ENCODE data around the gene SLC25A28.
"Not testable (repeated sequence)": the region's sequence is repeated elsewhere in the genome, so short reads cannot be mapped to it uniquely, and the experiment has no call there.

SLC25A28 gene

DNA sequence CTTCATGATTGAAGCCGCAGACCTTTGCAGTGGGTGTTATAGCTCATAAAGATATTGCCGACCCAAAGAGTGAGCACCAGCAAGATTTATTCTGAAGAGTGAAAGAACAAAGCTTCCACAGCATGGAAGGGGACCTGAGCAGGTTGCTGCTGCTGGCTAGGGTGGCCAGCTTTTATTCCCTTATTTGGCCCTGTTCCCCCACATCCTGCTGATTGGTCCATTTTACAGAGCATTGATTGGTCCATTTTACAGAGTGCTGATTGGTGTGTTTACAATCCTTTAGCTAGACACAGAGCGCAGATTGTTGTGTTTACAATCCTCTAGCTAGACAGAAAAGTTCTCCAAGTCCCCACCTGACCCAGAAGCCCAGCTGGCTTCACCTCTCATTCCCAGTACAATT, 4.9 kb upstream of the SLC25A28 start:
- DNase-seq, result not testable (repeated sequence)

- DNase-seq, result no peak
These were observed 3.7 kb upstream of the SLC25A28 start for GRCh38 chr10:99623919-99624318.

DNA sequence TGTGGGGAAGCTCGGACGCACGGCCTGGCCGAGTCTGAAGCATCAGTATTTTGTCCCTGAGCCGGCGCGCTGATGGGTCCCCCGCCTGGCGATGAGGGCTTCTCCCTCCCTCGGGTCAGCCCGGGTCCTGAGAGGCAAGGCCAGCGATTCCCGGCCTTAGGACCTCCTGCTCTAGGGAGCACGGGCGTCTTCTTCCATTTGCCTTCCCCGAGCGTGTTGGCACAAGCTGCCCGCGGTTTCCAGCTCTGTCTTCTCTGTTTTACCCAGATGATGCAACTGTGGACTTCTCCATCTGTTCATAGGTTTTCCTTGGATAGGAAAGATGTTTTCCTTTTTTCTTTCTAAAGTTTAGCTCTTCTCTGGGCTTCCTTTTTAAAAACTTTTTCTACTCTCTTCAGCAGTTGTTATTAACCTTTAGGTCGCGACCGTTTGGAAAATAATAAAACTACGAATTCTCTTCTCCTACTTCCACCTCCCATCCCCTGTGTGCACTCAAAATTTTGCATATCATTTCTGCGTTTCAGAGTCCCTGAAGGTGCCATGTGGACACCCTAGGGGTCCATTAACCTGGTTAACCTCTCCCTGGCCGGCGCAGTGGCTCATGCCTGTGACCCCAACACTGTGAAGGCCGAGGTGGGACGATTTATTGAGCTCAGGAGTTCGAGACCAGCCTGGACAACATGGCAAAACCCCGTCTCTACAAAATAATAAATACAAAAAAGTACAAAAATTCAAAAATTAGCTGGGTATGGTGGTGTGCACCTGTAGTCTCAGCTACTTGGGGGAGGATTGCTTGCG, 1.4 kb upstream of the SLC25A28 start:
- DNase-seq, result no peak

- peak; percentile 91 for DNase-seq
These were observed 643 bp upstream of the SLC25A28 start for GRCh38 chr10:99620711-99621453.

GRCh38 chr10:99619090-99619800, 994 bp downstream of the SLC25A28 start:
- no peak for DNase-seq

DNA sequence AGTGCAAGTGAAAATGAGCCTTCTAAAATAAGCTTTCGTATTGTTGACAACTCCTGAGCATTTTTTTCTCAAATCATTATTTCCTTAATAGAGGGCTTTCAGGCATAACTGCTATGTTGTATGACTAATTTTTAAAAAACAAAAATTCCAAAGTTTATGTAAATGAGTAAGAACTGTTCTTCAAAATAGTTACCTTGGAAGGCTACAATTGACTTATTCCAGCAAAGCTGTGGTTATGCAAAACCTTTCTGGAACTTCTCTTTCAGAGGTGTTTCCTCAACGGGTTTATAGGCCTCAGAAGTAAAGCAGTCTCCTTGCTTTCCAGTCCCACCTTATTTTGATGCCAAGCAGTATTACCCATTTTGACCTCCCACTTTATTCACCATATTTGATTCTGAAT, 2.5 kb downstream of the SLC25A28 start:
- DNase-seq, result no peak

DNA sequence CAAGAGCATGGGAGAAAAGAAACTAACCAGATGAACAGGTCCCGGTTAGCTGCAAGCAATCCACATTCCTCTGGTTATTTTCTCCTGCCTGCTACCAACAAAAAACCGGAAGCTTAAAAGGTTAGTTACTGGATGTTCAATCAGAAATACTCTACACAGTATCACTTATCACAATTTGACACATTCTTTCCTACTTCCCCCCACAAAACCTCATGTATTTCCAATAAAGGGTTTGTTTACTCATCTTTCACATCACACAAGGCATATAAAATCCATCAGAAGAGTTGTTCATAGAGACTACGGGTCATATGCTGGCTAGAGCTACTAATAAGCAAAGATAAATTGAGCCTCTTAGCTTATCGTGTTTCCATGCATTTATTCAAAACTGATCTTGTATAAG, 4.8 kb downstream of the SLC25A28 start:
- no peak for DNase-seq

GRCh38 chr10:99612167-99612831, 7.9 kb downstream of the SLC25A28 start:
- no peak for DNase-seq

DNA sequence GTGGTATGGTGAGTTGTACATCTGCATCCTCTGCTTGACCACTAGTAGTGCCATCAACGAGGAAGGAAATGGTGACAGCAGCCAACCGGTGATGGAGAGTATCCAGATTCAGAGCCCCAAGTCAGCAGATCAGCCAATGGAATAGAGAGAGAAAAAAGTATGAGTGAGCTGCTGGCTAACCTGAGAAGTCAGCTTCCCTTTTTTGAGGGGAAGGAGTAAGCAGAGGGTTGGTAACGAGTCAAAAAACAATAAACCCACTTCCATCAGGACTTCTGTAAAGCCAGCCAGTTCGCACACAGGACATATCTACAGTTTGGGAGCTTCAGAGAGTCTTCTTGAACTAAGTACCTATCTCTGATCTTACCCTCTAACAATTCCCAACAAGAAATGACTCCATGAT, 8.9 kb downstream of the SLC25A28 start:
- DNase-seq, result no peak

GRCh38 chr10:99610221-99610620, 10.0 kb downstream of the SLC25A28 start:
- DNase-seq, result no peak

DNA sequence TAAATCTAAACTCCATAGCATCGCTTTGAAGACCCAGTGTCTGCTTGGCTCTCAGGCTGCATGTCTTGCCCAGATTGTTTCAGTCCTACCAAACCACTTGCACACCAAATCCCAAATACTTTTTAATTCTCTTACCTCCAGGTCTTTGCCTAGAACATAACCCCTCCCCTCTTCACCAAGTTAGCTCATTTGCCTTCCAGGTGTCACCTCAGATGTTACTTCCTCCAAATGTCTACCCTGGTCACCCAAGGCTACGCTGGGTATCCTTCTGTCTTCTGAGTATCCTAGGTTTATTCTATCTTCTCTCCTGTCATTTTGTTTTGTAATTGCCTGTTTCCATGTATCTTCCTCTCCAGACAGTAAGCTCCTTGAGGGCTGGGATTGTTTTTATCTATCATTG, 11.1 kb downstream of the SLC25A28 start:
- no peak for DNase-seq

GRCh38 chr10:99605351-99605750, 14.9 kb downstream of the SLC25A28 start:
- no peak for DNase-seq

- no peak for DNase-seq
These were observed 15.4 kb downstream of the SLC25A28 start for GRCh38 chr10:99604862-99605261.

GRCh38 chr10:99598781-99599509, 21.3 kb downstream of the SLC25A28 start:
- DNase-seq, result no peak

DNA sequence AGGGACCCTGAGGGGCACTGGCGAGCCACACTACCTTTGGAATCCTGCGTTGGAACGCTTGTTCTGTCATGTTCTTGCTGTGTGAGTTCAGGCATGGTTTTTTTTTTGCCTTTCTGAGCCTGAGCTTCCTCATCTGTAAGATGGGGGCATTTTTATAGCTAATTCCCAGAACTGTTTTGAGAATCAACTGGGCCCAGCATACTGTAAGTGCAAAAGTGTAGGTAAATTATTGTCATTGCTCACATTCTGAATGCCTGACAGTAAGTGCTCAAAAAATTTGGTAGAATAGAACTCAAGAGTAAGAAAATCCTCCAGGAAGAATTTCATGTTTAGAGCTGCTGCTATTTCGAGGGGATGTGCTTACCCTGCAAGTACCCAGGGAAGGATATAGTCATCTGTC, 22.2 kb downstream of the SLC25A28 start:
- DNase-seq, result no peak

DNA sequence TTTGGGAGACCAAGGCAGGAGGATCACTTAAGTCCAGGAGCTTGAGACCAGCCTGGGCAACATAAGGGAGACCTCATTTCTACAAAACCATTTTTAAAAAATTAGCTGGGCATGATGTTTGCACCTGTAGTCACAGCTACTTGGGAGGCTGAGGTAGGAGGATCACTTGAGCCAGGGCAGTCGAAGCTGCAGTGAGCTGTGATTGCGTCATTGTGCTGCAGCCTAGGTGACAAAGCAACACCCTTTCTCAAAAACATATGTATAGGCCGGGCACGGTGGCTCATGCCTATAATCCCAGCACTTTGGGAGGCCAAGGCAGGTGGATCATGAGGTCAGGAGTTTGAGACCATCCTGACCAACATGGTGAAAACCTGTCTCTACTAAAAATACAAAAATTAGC, 23.5 kb downstream of the SLC25A28 start:
- not testable (repeated sequence) for DNase-seq

DNA sequence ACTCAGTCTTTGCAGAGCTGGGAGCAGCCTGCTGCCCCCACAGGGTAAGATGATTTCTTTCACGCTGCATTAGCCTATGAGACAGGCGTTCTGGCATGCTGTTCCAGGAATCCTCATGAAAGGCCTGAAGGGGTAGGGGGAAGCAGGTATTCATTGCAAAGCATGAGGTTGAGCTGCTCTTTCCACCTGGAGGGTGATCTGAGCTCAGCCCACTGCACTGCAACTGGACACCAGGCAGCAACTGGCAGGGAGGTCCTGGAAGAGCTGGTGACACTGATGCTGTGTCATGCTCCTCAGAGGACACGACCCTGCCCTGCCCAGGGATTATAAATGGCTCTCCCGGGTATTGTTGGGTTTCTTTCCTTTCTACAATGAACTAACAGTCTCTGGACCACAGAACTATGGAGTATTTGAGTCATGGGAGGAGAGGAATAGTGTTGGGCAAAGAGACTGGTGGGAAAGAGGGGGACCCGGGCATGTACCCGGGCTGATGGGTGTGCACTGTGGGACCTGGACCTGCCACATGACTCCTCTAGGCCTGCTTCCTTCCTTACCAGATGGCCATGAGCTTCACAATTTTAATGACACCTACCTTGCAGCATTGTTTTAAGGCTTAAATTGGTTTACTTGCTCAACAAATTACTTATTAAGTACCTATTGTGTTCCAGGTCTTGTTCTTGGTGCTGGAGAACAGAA, 24.3 kb downstream of the SLC25A28 start:
- DNase-seq, result no peak

GRCh38 chr10:99595236-99595635, 25.0 kb downstream of the SLC25A28 start:
- no peak for DNase-seq

DNA sequence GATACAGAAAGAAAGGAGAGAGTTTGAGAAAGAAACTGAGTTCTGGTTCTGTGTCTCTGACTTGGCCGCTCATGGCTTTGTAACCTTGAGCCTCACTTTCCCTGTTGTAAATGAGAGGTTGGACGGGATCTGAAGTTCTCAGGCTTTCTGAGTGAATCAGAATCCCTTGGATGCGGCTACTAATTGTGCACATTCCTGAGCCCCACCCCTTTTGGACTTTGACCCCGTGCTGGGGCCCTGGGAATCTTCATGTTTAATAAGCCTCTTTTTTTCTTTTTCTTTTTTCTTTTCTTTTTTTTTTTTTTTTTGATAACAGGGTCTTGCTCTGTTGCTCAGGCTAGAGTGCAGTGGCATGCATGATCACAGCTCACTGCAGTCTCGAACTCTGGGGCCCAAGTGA, 26.9 kb downstream of the SLC25A28 start:
- no peak for DNase-seq

DNA sequence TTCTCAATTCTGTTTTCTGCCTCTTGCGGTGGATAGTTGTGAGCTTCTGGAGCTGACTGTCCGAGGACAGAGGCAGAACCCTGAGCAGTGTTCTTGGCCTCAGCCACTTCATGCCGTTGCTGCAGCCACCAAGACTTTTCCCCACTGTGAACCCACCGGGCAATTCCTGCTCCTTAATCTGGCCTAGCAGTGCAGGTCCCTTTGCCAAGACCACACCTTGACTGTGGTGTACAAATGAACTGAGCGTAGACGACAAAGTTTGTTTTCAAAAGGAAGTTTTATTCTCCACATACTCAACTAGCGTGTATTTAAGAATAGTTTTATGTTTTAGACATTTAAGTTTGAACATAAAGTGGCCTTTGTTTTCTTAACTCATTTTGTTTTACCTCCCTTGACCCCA, 29.4 kb downstream of the SLC25A28 start:
- no peak for DNase-seq

GRCh38 chr10:99583687-99584086, 36.6 kb downstream of the SLC25A28 start:
- no peak for DNase-seq

DNA sequence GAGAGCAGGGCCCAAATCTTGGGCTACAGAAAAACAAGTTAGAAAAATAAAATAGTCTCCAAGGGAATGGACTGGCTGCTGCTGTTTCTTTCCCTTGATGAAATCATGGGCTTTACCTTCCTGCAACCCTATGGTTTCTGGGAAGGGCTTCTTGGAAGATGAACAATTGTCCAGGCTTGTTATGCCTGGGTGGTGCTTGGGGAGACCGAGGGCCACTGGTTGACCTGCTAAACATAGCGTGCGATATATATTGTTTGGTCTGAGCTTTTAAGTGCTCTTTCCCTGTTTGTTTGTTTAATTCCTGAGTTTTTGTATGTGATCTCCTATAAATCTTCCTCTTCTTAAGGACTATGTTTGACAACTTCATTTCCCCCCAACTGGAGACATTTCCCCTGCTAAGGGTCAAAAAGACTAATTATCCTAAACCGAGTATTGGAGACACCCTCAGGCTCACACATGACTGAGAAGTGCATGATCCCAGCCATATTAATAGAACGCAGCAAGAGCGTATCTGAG, 37.9 kb downstream of the SLC25A28 start:
- DNase-seq, result no peak
